ENCODE data around the gene DERA. TPM values are rescaled to one million over a fixed set of nuclear protein-coding genes. Genes with fewer than 3 reads are reported as not detected.

Gene DERA
- total and polyA plus RNA-seq, 2 of the 8 experiments (the other 6 are each of a cell fraction or from before 2014, with no cell fraction given): 13.1 to 17.1 TPM

DNA sequence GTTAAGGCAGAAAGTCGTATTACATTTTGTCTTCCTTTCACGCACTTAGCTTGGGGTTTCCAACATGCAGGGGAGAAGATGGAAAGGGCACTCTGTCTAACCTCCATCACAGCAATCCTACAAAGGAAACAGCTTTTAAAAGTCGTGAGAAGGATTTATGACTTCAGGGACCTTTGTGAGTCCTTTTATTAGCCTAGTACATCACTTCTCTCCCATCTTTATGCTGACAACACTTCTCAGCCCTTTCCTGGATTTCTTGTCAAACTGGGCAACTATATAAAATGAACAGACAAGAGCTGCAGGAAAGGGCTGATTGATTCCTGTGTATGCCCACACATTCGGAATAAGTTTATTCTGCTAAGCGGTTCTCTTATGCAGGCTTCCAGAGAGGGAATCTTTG lies 159.0 kb downstream of the DERA start:
- ChIA-PET POLR2A (ENCODE audit: partially characterized antibody) (no interaction called here), CTCF (ENCODE audit: partially characterized antibody) (interaction anchor here (0.6 to 1.8 kb wide), 7 partner anchors 10 to 316 kb away, joined by 3 to 7 read pairs (median 3); no protein-coding TSS in a partner anchor)
- WGBS, 2 experiments (ENCODE audit: extremely low coverage in 1 of 2, insufficient coverage in 1 of 2, insufficient read length in 1 of 2, insufficient replicate concordance in 2 of 2, low coverage in 1 of 2, low lambda C conversion rate in 2 of 2, missing lambda C conversion rate in 1 of 2): 88% methylated on average over 5 of the region's 5 CpGs; no CpG with 5 or more reads in 1 of the 2 experiments
- Histone ChIP-seq H2BK20ac (ENCODE audit: low read length) (no peak overlapping the region), H3K27me3 (replicated peaks in 1 of 4; ENCODE audit: control insufficient read depth in 3 of 4, extremely low read depth in 1 of 4, insufficient read depth in 3 of 4, low read length in 3 of 4) (no peaks in the 10 kb centered on the region), H2BK15ac (ENCODE audit: low read length) (no peak overlapping the region), H3K56ac (replicated peaks; ENCODE audit: insufficient read length, low read depth, low read length) (no peak overlapping the region), H3K4me3 (ENCODE audit: extremely low read depth in 1 of 4, insufficient read depth in 2 of 4, low read depth in 3 of 4, low read length in 4 of 4) (no peak overlapping the region), H2AFZ (ENCODE audit: low read length) (no peak overlapping the region), H3K23ac (ENCODE audit: insufficient read length) (no peak overlapping the region), H3K36me3 (ENCODE audit: control insufficient read depth in 2 of 4, insufficient read depth in 4 of 4, low read length in 3 of 4) (no peaks in the 10 kb centered on the region), H3K23me2 (ENCODE audit: low read depth, low read length) (no peaks in the 10 kb centered on the region), H3K79me2 (ENCODE audit: control insufficient read depth in 1 of 2, insufficient read depth in 2 of 2, low read length in 2 of 2) (no peaks in the 10 kb centered on the region), H3K4me1 (replicated peaks in 1 of 4; ENCODE audit: control insufficient read depth in 3 of 4, insufficient read depth in 4 of 4, low read length in 3 of 4) (no peaks in the 10 kb centered on the region), H2BK120ac (replicated peaks; ENCODE audit: low read depth, low read length) (no peak overlapping the region), H3K4me2 (ENCODE audit: insufficient read depth in 1 of 2, low read depth in 2 of 2, low read length in 2 of 2) (no peak overlapping the region), H3K14ac (ENCODE audit: insufficient read length) (no peak overlapping the region), H2AK5ac (ENCODE audit: low read depth, low read length) (no peak overlapping the region), H3K18ac (ENCODE audit: extremely low read depth, low read length) (no peak overlapping the region), H4K8ac (ENCODE audit: extremely low read depth, insufficient read depth, low read length) (no peak overlapping the region), H4K20me1 (replicated peaks in 1 of 2; ENCODE audit: control insufficient read depth in 1 of 2, insufficient read depth in 2 of 2, low read length in 2 of 2) (no peaks in the 10 kb centered on the region), H3K27ac (ENCODE audit: low read depth, low read length) (no peak overlapping the region), H2BK12ac (ENCODE audit: low read depth, low read length) (no peak overlapping the region), H4K5ac (ENCODE audit: insufficient read length, low read depth, low read length) (no peak overlapping the region), H2BK5ac (ENCODE audit: low read depth, low read length) (no peak overlapping the region), H3K9ac (replicated peaks in 1 of 4; ENCODE audit: extremely low read depth in 1 of 4, low read depth in 3 of 4, low read length in 3 of 4) (no peak overlapping the region), H3K9me3 (ENCODE audit: insufficient read depth in 2 of 2, low read depth in 1 of 2, low read length in 1 of 2) (no peaks in the 10 kb centered on the region), H4K91ac (replicated peaks; ENCODE audit: insufficient read length, low read length) (no peak overlapping the region), H3K4ac (replicated peaks; ENCODE audit: insufficient read length, low read depth, low read length) (no peak overlapping the region), H3K79me1 (ENCODE audit: low read depth, low read length) (no peaks in the 10 kb centered on the region)
- no peak for DNase-seq (ENCODE audit: low read depth in 1 of 2, low spot score in 2 of 2)
- no peak for FAIRE-seq
- TF ChIP-seq BRCA1 (IDR thresholded peaks at IDR 0.05; ENCODE audit: low read depth, low read length) (no peak), TCF12 (IDR thresholded peaks at IDR 0.05; ENCODE audit: low read depth, low read length) (no peak)
